Hepatocyte (in vitro differentiated cells): Measurements from ENCODE around the gene EPHB2.

Experiments
- CTCF ChIP-seq: fragments of 200-600 bp; sonication (generic); IDR thresholded peaks from 2 replicates; pipeline ENCODE4 v1.5.1; 2016; ENCODE audit warnings: antibody characterized with exemption, mild to moderate bottlenecking; ENCODE audit not compliant: poor library complexity
- EZH2 ChIP-seq: fragments of 200-600 bp; sonication (generic); IDR thresholded peaks from 2 replicates; pipeline ENCODE4 v1.6.1; 2016; ENCODE audit warnings: antibody characterized with exemption, mild to moderate bottlenecking, borderline replicate concordance
- EZH2phosphoT487 ChIP-seq: fragments of 200-600 bp; sonication (generic); IDR thresholded peaks from one replicate; pipeline ENCODE4 v1.6.1; 2018; ENCODE audit warnings: antibody characterized with exemption, mild to moderate bottlenecking, low read depth, moderate library complexity; ENCODE audit not compliant: unreplicated experiment, severe bottlenecking

GRCh38 chr1:22775478-22775877, 64.8 kb downstream of the EPHB2 start:
- TF ChIP-seq CTCF: no peak
- no peak for TF ChIP-seq EZH2
- TF ChIP-seq EZH2phosphoT487: no peak
